K562 (cell line): Measurements from ENCODE around the gene KMO. TPM values are rescaled to one million over a fixed set of nuclear protein-coding genes. Genes with fewer than 3 reads are reported as not detected.

ENCODE experiments used
- C11orf30 ChIP-seq: fragments of 450-650 bp; IDR thresholded peaks from 2 replicates; pipeline ENCODE4 v1.6.1; 2016; ENCODE audit warnings: low read depth, mild to moderate bottlenecking
- HES1 ChIP-seq: fragments of 450-650 bp; IDR thresholded peaks from 2 replicates; pipeline ENCODE4 v1.6.1; 2016; ENCODE audit warnings: low read depth, mild to moderate bottlenecking, moderate library complexity
- HMGN3 ChIP-seq: IDR thresholded peaks from 2 replicates; pipeline ENCODE4 v1.6.1; 2011; ENCODE audit warnings: borderline replicate concordance, low read depth, mild to moderate bottlenecking, mixed read lengths, low read length; ENCODE audit not compliant: insufficient read length; ENCODE audit errors: extremely low read depth
- KDM4B ChIP-seq, 2 experiments: fragments of 450-650 bp in 1 of 2; sonication (generic) in 1 of 2; IDR thresholded peaks; 2 replicates each; pipeline ENCODE4 v1.6.1; 2016 to 2017; ENCODE audit warnings: borderline replicate concordance in 2 of 2, antibody characterized with exemption in 1 of 2, low read depth in 1 of 2, mild to moderate bottlenecking in 1 of 2
- MNT ChIP-seq, 2 experiments: fragments of 450-650 bp; conservative IDR thresholded peaks; 2 replicates each; pipeline ENCODE4 v1.6.1; 2017; ENCODE audit warnings: mild to moderate bottlenecking in 2 of 2, moderate library complexity in 2 of 2
- NCOA2 ChIP-seq, 2 experiments: fragments of 450-650 bp; IDR thresholded peaks; 2 replicates each; pipeline ENCODE4 v1.6.1; 2018; ENCODE audit warnings: mild to moderate bottlenecking in 2 of 2, moderate library complexity in 1 of 2; ENCODE audit not compliant: partially characterized antibody in 2 of 2
- NFE2 ChIP-seq: IDR thresholded peaks from 2 replicates; pipeline ENCODE4 v1.6.1; 2014; ENCODE audit warnings: antibody characterized with exemption, low read depth
- PRDM10 ChIP-seq: fragments of 450-650 bp; IDR thresholded peaks from 2 replicates; pipeline ENCODE4 v1.6.1; 2018; ENCODE audit not compliant: partially characterized antibody
- RNF2 ChIP-seq: sonication (generic); IDR thresholded peaks from 2 replicates; pipeline ENCODE4 v1.6.1; 2016
- SP1 ChIP-seq: sonication (generic); formaldehyde crosslinking; IDR thresholded peaks from 2 replicates; pipeline ENCODE4 v1.8.1; 2022; ENCODE audit warnings: mild to moderate bottlenecking, missing genetic modification reagents
- THRB ChIP-seq: fragments of 450-650 bp; formaldehyde crosslinking; conservative IDR thresholded peaks from 2 replicates; pipeline ENCODE4 v1.4.0; 2022; ENCODE audit warnings: mild to moderate bottlenecking, missing genetic modification characterization
- UBTF ChIP-seq, 2 experiments: IDR thresholded peaks; 2 replicates each; pipeline ENCODE4 v1.6.1; 2012; ENCODE audit warnings: improper control_type of control experiment in 2 of 2, low read depth in 2 of 2, low read length in 2 of 2, borderline replicate concordance in 1 of 2
- ZNF408 ChIP-seq: fragments of 250-450 bp; sonication (Bioruptor Pico); IDR thresholded peaks from 2 replicates; pipeline ENCODE4 v1.4.0; 2020; ENCODE audit warnings: low read depth, mild to moderate bottlenecking, moderate library complexity
- ZNF584 ChIP-seq: fragments of 200-800 bp; sonication (Bioruptor generic); IDR thresholded peaks from 2 replicates; pipeline ENCODE4 v1.6.1; 2016; ENCODE audit warnings: low read depth, mild to moderate bottlenecking, missing genetic modification characterization, missing compliant biosample characterization
- polyA plus RNA-seq, 8 experiments: library from polyadenylated mRNA; depleted of rRNA in 4 of 8; stranded (reverse) in 5 of 8; unstranded in 3 of 8; fragments of >200 nt; fragmentation: Nextera tagmentation in 2 of 8; fragmentation: Illumina TruSeq in 1 of 8; extraction: Ambion mirVana in 2 of 8; extraction: Trizol in 1 of 8; gene quantifications; 2 replicates each; pipeline versions ENCODE4 v1.2.1 to v1.2.3, GENCODE V29; 2011 to 2014; ENCODE audit warnings: inconsistent platforms in 1 of 8, missing spikeins in 1 of 8
- total RNA-seq, 7 experiments: library from RNA; depleted of rRNA in 6 of 7; stranded (reverse); fragments of >200 nt in 6 of 7; fragmentation: Illumina TruSeq in 2 of 7; extraction: Trizol in 2 of 7; gene quantifications; 2 replicates each; pipeline versions ENCODE4 v1.2.1 to v1.2.3, GENCODE V29; 2011 to 2021; ENCODE audit warnings: low replicate concordance in 1 of 7

Gene KMO
- total and polyA plus RNA-seq, 9 of the 15 experiments (the other 6 are each of a cell fraction or from before 2014, with no cell fraction given): 0.01 to 0.11 (median 0.01) TPM; not detected in 6

- TF ChIP-seq NFE2 (no peak; the same call in 1 of the 2 replicates), SP1 (CRISPR knock-in tag) (no peak), THRB (CRISPR knock-in tag) (no peak), RNF2 (no peak), KDM4B (IDR thresholded peaks at IDR 0.05; ENCODE audit: borderline replicate concordance in 2 of 2, low read depth in 1 of 2) (no peak), MNT (conservative IDR thresholded peaks at IDR 0.05) (peak in 1 of 2 experiments; percentile 24; a peak in 1 of 4 replicates), UBTF (IDR thresholded peaks at IDR 0.05; ENCODE audit: borderline replicate concordance in 1 of 2, low read depth in 2 of 2, low read length in 2 of 2) (0 out of 4 replicates have a peak, but pooled peaks of 1 of the 2 experiments have one; percentile 43), PRDM10 (no peak), NCOA2 (IDR thresholded peaks at IDR 0.05; ENCODE audit: partially characterized antibody in 2 of 2) (no peak), C11orf30 (peak; percentile 73), ZNF584 (no peak), HMGN3 (no peak), ZNF408 (CRISPR knock-in tag) (no peak), HES1 (no peak)
Measured at GRCh38 chr1:241518476-241519307, 13.5 kb upstream of the KMO start (continued).
